Stomach (tissue), 4 donors: ENCODE results near the gene PRKG1.

Source experiments
- CTCF ChIP-seq, 7 experiments: fragments of 450-650 bp in 4 of 7; fragments of 200-600 bp in 3 of 7; sonication (generic) in 3 of 7; IDR thresholded peaks; one replicate each; pipeline ENCODE4 v1.5.1; 2016 to 2019; ENCODE audit warnings: antibody characterized with exemption in 7 of 7, control low read depth in 2 of 7, mild to moderate bottlenecking in 1 of 7
- POLR2A ChIP-seq, 4 donors: fragments of 450-650 bp; IDR thresholded peaks; one replicate each; pipeline ENCODE4 v1.6.1; 2016; ENCODE audit warnings: antibody characterized with exemption in 4 of 4, control low read depth in 2 of 4, mild to moderate bottlenecking in 1 of 4, moderate library complexity in 1 of 4

GRCh38 chr10:52100011-52100547 is 1025.8 kb downstream of the PRKG1 start:
- TF ChIP-seq POLR2A (IDR thresholded peaks at IDR 0.05) (no peak), CTCF (IDR thresholded peaks at IDR 0.05) (no peak)
